GM12873 (cell line): Measurements from ENCODE around the gene SRC.

Experiments
- TF ChIP-seq, protein P1 (sequence below): IDR thresholded peaks from 2 replicates; pipeline ENCODE4 v1.5.1; 2012; ENCODE audit warnings: low read depth, mild to moderate bottlenecking, moderate library complexity, low read length, control low read depth; ENCODE audit not compliant: insufficient read depth; ENCODE audit errors: missing control alignments

SRC gene

DNA sequence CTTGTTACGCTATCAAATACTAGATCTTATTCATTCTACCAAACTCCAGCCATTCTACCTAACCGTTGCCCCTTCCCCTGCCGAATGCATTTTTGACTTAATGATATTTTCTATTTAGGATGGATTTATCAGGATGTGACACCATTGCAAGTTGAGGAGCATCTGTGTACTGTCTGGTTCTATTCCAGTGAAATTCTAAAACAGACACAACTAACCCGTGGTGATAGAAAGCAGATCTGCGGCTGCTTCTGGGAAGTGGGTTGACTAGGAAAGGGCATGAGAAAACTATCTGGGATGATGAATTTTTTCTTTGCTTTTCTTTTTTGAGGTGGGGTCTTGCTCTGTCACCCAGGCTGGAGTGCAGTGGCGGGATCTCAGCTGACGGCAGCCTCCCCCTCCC is 20.7 kb upstream of the SRC start:
- TF ChIP-seq, protein P1, sequence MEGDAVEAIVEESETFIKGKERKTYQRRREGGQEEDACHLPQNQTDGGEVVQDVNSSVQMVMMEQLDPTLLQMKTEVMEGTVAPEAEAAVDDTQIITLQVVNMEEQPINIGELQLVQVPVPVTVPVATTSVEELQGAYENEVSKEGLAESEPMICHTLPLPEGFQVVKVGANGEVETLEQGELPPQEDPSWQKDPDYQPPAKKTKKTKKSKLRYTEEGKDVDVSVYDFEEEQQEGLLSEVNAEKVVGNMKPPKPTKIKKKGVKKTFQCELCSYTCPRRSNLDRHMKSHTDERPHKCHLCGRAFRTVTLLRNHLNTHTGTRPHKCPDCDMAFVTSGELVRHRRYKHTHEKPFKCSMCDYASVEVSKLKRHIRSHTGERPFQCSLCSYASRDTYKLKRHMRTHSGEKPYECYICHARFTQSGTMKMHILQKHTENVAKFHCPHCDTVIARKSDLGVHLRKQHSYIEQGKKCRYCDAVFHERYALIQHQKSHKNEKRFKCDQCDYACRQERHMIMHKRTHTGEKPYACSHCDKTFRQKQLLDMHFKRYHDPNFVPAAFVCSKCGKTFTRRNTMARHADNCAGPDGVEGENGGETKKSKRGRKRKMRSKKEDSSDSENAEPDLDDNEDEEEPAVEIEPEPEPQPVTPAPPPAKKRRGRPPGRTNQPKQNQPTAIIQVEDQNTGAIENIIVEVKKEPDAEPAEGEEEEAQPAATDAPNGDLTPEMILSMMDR = no peak

DNA sequence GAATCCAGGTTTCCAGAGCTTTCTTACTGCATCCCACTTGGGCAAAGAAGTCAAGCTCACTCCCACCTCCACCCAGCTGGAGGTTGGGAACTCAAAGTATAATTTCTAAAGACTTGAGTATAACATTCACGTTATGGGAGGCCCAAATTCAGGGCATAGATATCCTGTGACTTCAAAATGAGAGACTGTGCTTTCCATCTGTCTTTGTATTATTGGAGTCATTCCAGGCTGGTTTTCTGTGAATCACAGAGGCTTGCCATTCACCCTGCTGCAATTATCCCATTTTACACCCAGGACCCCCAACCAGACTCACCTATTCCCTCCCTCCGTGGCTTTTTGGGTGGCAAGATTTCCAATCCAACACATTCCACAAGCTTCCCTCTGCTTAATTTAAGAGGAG is 19.3 kb upstream of the SRC start:
- TF ChIP-seq, protein P1 = no peak

DNA sequence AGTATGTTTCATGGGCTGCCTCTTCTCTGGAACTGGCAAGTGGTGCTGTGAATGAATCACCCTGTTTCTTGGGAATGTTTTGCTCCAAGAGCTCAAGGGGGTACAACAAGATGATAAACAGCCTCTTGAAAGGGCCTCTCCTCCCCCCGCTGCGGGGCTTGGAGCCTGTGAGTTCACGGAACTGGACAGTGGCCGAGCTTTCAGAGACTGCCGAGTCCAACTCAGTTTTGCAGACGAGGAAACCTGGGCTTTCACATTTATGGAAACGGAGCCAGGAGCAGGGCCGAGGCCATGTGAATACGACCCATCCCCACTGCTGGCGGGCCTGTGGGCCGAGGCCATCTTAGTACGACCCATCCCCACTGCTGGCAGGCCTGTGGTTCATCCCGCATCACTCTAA is 18.2 kb upstream of the SRC start:
- TF ChIP-seq, protein P1 = no peak

DNA sequence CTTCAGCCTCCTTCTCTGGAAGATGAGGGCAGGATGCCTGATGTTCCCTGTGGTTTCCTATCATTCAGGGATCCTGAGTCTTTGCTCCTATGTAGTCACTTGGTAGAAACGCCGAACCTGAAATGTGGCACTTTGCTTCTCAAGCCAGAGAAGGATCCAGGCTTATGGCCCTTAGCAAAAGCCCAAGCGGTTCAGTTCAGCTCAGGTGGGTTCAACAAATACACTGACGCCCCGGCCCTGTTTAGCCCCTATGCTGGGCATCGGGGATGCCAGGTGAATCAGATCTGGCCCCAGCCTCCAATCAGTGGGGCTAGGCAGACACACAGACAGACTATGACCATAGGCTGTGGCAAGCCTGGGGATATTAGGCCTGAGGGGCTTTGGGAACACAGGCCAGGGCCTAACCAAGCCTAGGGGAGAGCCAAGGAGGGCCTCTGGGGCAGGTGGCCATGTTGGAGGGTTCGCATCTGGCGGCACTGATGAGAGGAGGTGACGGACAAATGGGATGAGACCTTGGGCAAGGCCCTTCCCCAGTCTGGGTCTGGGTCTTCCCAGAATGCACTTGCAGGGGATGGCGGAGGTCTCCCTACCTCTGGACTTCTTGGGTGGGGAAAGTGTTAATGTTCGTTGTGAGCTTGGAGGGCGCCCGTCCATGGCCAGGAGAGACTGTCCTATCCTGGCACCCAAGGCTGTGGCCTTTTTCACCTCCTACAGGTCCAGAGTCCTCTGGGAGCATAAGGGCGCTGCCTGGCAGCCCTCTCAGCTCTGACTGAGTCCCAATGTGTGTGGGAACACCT is 17.6 kb upstream of the SRC start:
- TF ChIP-seq, protein P1 = no peak

DNA sequence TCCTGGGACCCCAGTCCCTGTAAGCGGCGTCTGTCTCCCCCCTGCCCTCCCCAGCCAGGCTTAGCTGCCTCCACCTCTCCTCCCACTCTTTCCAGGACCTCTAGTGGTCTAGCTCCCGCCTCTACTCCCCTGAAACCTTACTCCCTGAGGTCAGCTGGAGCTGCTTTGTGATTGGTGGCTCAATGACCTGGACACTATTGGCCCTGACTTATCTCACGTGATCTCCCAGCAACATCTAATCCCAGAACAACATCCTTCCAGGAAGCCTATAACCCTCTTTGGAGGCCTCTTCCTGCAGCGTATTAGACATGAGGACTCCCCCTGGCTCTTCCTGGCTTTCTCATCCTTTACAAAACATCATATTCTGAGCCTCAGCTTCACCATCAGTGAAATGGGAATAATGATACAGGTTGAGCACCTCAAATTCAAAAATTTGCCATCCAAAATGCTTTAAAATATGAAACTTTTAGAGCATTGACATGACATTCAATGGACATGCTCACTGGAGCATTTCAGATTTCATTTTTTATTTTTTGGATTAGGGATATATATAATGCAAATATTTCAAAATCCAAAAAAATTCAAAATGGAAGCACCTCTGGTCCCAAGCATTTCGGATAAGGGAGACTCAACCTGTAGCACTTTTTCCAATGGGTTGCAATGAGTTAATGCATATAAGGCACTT is 16.3 kb upstream of the SRC start:
- TF ChIP-seq, protein P1 = no peak

DNA sequence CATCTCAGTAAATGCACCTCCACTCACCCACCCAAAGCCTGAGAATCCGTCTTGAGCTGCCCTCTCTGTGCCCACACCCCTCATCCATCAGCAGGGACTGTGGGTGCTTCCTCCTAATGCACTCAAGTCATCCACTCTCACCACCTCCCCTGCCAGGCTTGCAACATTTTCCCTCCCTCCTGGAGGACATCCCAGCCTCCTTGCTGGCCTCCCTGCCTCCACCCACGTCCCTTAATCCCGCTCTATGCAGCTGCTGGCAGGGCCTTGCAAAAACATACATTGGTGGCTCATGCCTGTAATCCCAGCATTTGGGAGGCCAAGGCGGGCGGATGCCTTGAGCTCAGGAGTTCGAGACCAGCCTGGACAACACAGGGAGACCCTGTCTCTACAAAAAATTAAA is 15.6 kb upstream of the SRC start:
- TF ChIP-seq, protein P1 = no peak

DNA sequence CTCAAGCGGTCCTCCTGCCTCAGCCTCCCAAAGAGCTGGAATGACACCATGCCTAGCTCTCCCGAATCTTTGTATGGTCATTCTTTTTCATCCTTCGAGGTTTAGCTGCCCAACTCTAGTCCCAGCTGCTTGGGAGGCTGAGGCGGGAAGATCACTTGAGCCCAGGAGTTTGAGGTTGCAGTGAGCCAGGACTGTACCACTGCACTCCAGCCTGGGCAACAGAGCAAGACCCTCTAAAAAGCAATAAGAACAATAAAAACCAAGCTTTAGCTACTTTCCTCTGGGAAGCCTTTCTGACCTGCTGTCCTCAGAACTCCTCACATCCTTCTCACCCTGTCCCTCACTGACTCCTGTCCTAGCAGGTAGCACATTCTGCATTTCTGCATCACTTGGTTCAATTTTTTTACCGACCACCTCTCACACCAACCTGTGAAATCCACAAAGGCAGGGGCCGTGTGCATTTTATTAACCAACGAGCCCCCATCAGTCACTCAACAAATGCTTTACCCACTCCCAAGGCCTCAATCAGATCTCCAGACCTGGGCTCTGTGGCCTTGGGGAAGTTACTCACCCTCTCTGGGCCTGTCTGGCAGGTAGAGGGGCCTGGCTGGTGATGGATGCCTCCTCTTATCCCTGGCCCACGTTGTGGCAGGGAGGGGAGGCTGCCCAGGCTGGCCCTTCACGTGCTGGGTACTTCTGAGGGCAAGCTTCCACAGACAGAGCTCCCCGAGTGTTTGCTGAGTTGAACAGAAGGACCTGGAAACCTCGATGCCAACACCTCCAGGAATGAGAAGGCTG is 14.7 kb upstream of the SRC start:
- TF ChIP-seq, protein P1 = no peak
